HL-60 (cell line): ENCODE results near the gene CCDC15.

ENCODE experiments used
- DNase-seq, 2 experiments: peaks; one replicate each; pipeline ENCODE4 v3.0.0-alpha.2; 2010 to 2020; ENCODE audit warnings: low read depth in 1 of 2, low spot score in 1 of 2
- H3K27ac ChIP-seq: fragments of 250-450 bp; sonication (Bioruptor Pico); replicated peaks from 2 replicates; pipeline ENCODE4 v1.5.1; 2020; ENCODE audit warnings: mild to moderate bottlenecking, moderate library complexity
- H3K27me3 ChIP-seq: fragments of 250-450 bp; sonication (Bioruptor Pico); 2 replicates; pipeline ENCODE4 v1.5.1; 2021; ENCODE audit warnings: mild to moderate bottlenecking, moderate library complexity; ENCODE audit not compliant: insufficient read depth, poor library complexity, severe bottlenecking
- H3K4me3 ChIP-seq: replicated peaks from 2 replicates; pipeline ENCODE4 v1.5.1; 2011; ENCODE audit warnings: mild to moderate bottlenecking, control low read depth, low read length; ENCODE audit not compliant: insufficient read depth
- GABPA ChIP-seq: IDR thresholded peaks from 2 replicates; pipeline ENCODE4 v1.6.1; 2012; ENCODE audit warnings: low read depth
- POLR2AphosphoS5 ChIP-seq: IDR thresholded peaks from 2 replicates; pipeline ENCODE4 v1.6.1; 2012; ENCODE audit warnings: low read depth
- SPI1 ChIP-seq: IDR thresholded peaks from 2 replicates; pipeline ENCODE4 v1.6.1; 2012; ENCODE audit warnings: low read depth, mild to moderate bottlenecking, borderline replicate concordance
- TF ChIP-seq, protein P1 (sequence below): IDR thresholded peaks from 2 replicates; pipeline ENCODE4 v1.6.1; 2012; ENCODE audit warnings: low read depth; ENCODE audit not compliant: insufficient replicate concordance
- TF ChIP-seq, protein P2 (sequence below): IDR thresholded peaks from one replicate; pipeline ENCODE4 v1.5.1; 2011; ENCODE audit warnings: low read length, control low read depth, inconsistent platforms; ENCODE audit not compliant: insufficient read depth

The CCDC15 gene

DNA sequence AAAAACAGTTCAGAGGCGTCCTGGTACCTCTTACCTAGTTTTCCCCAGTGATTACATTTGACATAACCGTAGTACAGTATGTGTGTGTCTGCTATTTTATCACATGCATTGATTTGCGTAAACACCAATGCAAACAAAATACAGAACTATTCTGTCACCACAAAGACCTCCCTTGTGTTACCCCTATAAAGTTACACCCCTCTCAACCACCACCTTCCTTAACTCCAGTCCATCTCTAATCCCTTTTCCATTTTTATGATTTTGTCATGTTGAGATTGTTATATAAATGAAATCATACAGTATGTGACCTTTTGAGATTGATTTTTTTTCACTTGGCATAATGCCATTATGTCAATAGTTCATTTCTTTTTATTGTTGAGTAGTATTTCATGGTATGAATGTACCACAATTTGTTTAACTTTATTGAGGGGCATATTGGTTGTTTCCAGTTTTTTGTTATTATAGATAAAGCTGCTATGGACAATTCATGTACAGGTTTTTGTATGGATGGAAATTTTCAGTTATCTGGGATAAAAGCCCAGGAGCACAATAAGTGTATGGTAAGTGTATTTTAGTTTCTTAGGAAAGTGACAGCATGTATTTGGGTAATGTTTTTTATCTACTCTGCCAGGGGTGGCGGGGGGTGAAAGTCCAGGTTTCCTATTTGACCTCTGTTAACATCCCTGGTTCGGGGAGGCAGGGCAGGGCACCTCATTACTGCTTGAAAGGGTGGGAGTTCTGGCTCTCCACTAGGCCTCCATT lies 103.1 kb downstream of the CCDC15 start:
- TF ChIP-seq GABPA (no peak), POLR2AphosphoS5 (no peak), SPI1 (no peak)
- TF ChIP-seq, protein P1, sequence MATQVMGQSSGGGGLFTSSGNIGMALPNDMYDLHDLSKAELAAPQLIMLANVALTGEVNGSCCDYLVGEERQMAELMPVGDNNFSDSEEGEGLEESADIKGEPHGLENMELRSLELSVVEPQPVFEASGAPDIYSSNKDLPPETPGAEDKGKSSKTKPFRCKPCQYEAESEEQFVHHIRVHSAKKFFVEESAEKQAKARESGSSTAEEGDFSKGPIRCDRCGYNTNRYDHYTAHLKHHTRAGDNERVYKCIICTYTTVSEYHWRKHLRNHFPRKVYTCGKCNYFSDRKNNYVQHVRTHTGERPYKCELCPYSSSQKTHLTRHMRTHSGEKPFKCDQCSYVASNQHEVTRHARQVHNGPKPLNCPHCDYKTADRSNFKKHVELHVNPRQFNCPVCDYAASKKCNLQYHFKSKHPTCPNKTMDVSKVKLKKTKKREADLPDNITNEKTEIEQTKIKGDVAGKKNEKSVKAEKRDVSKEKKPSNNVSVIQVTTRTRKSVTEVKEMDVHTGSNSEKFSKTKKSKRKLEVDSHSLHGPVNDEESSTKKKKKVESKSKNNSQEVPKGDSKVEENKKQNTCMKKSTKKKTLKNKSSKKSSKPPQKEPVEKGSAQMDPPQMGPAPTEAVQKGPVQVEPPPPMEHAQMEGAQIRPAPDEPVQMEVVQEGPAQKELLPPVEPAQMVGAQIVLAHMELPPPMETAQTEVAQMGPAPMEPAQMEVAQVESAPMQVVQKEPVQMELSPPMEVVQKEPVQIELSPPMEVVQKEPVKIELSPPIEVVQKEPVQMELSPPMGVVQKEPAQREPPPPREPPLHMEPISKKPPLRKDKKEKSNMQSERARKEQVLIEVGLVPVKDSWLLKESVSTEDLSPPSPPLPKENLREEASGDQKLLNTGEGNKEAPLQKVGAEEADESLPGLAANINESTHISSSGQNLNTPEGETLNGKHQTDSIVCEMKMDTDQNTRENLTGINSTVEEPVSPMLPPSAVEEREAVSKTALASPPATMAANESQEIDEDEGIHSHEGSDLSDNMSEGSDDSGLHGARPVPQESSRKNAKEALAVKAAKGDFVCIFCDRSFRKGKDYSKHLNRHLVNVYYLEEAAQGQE, result no peak
- TF ChIP-seq, protein P2, sequence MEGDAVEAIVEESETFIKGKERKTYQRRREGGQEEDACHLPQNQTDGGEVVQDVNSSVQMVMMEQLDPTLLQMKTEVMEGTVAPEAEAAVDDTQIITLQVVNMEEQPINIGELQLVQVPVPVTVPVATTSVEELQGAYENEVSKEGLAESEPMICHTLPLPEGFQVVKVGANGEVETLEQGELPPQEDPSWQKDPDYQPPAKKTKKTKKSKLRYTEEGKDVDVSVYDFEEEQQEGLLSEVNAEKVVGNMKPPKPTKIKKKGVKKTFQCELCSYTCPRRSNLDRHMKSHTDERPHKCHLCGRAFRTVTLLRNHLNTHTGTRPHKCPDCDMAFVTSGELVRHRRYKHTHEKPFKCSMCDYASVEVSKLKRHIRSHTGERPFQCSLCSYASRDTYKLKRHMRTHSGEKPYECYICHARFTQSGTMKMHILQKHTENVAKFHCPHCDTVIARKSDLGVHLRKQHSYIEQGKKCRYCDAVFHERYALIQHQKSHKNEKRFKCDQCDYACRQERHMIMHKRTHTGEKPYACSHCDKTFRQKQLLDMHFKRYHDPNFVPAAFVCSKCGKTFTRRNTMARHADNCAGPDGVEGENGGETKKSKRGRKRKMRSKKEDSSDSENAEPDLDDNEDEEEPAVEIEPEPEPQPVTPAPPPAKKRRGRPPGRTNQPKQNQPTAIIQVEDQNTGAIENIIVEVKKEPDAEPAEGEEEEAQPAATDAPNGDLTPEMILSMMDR, result no peak
- Histone ChIP-seq H3K4me3 (no peak overlapping the region), H3K27ac (no peak overlapping the region), H3K27me3 (no peaks in the 10 kb centered on the region)
- no peak for DNase-seq

DNA sequence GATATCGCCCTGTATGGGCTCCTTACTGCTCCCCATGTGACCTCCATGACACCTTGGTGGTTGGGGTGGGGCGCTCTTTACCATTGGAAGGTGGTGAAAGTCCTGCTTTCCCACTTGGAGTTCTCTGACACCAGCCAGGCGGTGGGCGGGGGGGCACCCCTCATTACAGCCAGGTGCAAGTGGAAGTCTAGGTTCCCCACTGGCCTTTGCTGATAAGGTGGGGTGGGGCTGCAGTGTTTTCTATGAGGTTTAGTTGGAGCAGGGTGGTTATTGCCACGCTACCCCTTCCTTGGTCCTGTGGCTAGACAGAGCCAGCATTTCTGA lies 103.7 kb downstream of the CCDC15 start:
- no peak for DNase-seq

GRCh38 chr11:125061281-125061680 lies 107.3 kb downstream of the CCDC15 start:
- Histone ChIP-seq H3K27me3 (no peaks in the 10 kb centered on the region), H3K4me3 (no peak overlapping the region), H3K27ac (no peak overlapping the region)
- no peak for DNase-seq
- TF ChIP-seq, protein P2, result no peak
- TF ChIP-seq, protein P1, result no peak
- TF ChIP-seq POLR2AphosphoS5, result no peak
- no peak for TF ChIP-seq GABPA
- no peak for TF ChIP-seq SPI1

More for the DNA sequence above, 103.7 kb downstream of the CCDC15 start:
- H3K4me3 ChIP-seq, result no peak overlapping the region
- H3K27ac ChIP-seq, result no peak overlapping the region
- H3K27me3 ChIP-seq, result no peaks in the 10 kb centered on the region
- no peak for TF ChIP-seq GABPA
- no peak for TF ChIP-seq SPI1
- TF ChIP-seq, protein P1, result no peak
- no peak for TF ChIP-seq POLR2AphosphoS5
